SK-N-SH (cell line): Measurements from ENCODE around the gene OGDHL. TPM values are rescaled to one million over a fixed set of nuclear protein-coding genes. Genes with fewer than 3 reads are reported as not detected.

Source experiments
- CTCF ChIA-PET: fragments of 300-600, 350-600 bp; formaldehyde crosslinking; extraction: SDS; loops from one replicate; lab custom pipeline; 2021; lab: Yijun Ruan, JAX
- POLR2A ChIA-PET: fragments of 350-600 bp; sonication (Branson Sonifier 250); formaldehyde crosslinking; extraction: SDS; loops from one replicate; lab custom pipeline; 2020; ENCODE audit warnings: antibody characterized with exemption, inconsistent platforms; lab: Yijun Ruan, JAX
- DNase-seq: peaks from one replicate; pipeline ENCODE4 v3.0.0; 2012
- H2AFZ ChIP-seq: fragments of 200-600 bp; sonication (generic); 2 replicates; pipeline ENCODE4 v1.8.1; 2016; ENCODE audit warnings: antibody characterized with exemption, mild to moderate bottlenecking, low read depth
- H3F3A ChIP-seq: fragments of 200-600 bp; sonication (generic); replicated peaks from 2 replicates; pipeline ENCODE3; 2016; ENCODE audit warnings: antibody characterized with exemption, mild to moderate bottlenecking; ENCODE audit not compliant: insufficient read depth
- H3K27ac ChIP-seq, 2 experiments: fragments of 200-500 bp in 1 of 2; fragments of 200-600 bp in 1 of 2; sonication (Bioruptor generic) in 1 of 2; sonication (generic), shearing (Covaris generic) in 1 of 2; 2 replicates each; pipeline versions ENCODE4 v1.5.1 to v1.6.1; 2014 to 2016; ENCODE audit warnings: low read depth in 2 of 2, inconsistent platforms in 1 of 2, low read length in 1 of 2, mild to moderate bottlenecking in 1 of 2, mixed read lengths in 1 of 2
- H3K27me3 ChIP-seq: fragments of 200-600 bp; sonication (generic), shearing (Covaris generic); 2 replicates; pipeline ENCODE4 v1.6.1; 2016; ENCODE audit warnings: mixed run types; ENCODE audit not compliant: insufficient read depth
- H3K36me3 ChIP-seq, 2 experiments: fragments of 200-500 bp in 1 of 2; fragments of 200-600 bp in 1 of 2; sonication (Bioruptor generic) in 1 of 2; sonication (generic) in 1 of 2; replicated peaks in 1 of 2; 2 replicates each; pipeline versions ENCODE3 to v1.5.1; 2014 to 2016; ENCODE audit warnings: low read length in 1 of 2, mild to moderate bottlenecking in 1 of 2; ENCODE audit not compliant: insufficient read depth in 2 of 2, control insufficient read depth in 1 of 2
- H3K4me1 ChIP-seq, 2 experiments: fragments of 200-500 bp in 1 of 2; fragments of 200-600 bp in 1 of 2; sonication (Bioruptor generic) in 1 of 2; sonication (generic), shearing (Covaris generic) in 1 of 2; 2 replicates each; pipeline versions ENCODE4 v1.5.1 to v1.6.1; 2014 to 2016; ENCODE audit warnings: low read depth in 1 of 2, low read length in 1 of 2, mixed run types in 1 of 2; ENCODE audit not compliant: insufficient read depth in 2 of 2, control insufficient read depth in 1 of 2
- H3K4me2 ChIP-seq: fragments of 200-600 bp; sonication (generic), shearing (Covaris generic); 2 replicates; pipeline ENCODE4 v1.6.1; 2017; ENCODE audit warnings: mixed run types
- H3K4me3 ChIP-seq, 2 experiments: fragments of 200-500 bp in 1 of 2; fragments of 200-600 bp in 1 of 2; sonication (Bioruptor generic) in 1 of 2; sonication (generic), shearing (Covaris generic) in 1 of 2; 2 replicates each; pipeline versions ENCODE4 v1.5.1 to v1.8.1; 2014 to 2016; ENCODE audit warnings: low read depth in 2 of 2, inconsistent platforms in 1 of 2, low read length in 1 of 2, mild to moderate bottlenecking in 1 of 2, mixed read lengths in 1 of 2, moderate library complexity in 1 of 2
- H3K79me2 ChIP-seq: fragments of 200-600 bp; sonication (generic); 2 replicates; pipeline ENCODE4 v1.8.1; 2017; ENCODE audit warnings: mild to moderate bottlenecking; ENCODE audit not compliant: insufficient read depth
- H3K9ac ChIP-seq: fragments of 200-600 bp; sonication (generic); 2 replicates; pipeline ENCODE4 v1.6.1; 2017; ENCODE audit warnings: mixed run types
- H3K9me2 ChIP-seq: fragments of 200-600 bp; sonication (generic); 2 replicates; pipeline ENCODE4 v1.6.1; 2017; ENCODE audit warnings: mixed run types
- H3K9me3 ChIP-seq: fragments of 200-600 bp; sonication (generic); 2 replicates; pipeline ENCODE4 v1.6.1; 2017; ENCODE audit warnings: mixed run types, mild to moderate bottlenecking, moderate library complexity
- H4K20me1 ChIP-seq: fragments of 200-600 bp; sonication (generic); 2 replicates; pipeline ENCODE4 v1.6.1; 2017; ENCODE audit warnings: mild to moderate bottlenecking, mixed run types; ENCODE audit not compliant: insufficient read depth
- GABPA ChIP-seq: IDR thresholded peaks from 2 replicates; pipeline ENCODE4 v1.4.0; 2012; ENCODE audit warnings: low read depth, mild to moderate bottlenecking
- IRF3 ChIP-seq: fragments of 150-350 bp; IDR thresholded peaks from 2 replicates; pipeline ENCODE4 v1.6.1; 2016; ENCODE audit warnings: mild to moderate bottlenecking, low read depth, low read length
- JUND ChIP-seq: IDR thresholded peaks from 2 replicates; pipeline ENCODE4 v1.4.0; 2012
- MAX ChIP-seq: IDR thresholded peaks from 2 replicates; pipeline ENCODE4 v1.4.0; 2012; ENCODE audit warnings: low read depth
- MXI1 ChIP-seq: IDR thresholded peaks from 2 replicates; pipeline ENCODE4 v1.6.1; 2012; ENCODE audit warnings: mild to moderate bottlenecking, low read depth, low read length, improper control_type of control experiment
- NFIC ChIP-seq: IDR thresholded peaks from 2 replicates; pipeline ENCODE4 v1.4.0; 2012; ENCODE audit warnings: borderline replicate concordance
- PBX3 ChIP-seq: IDR thresholded peaks from 2 replicates; pipeline ENCODE4; 2012
- RCOR1 ChIP-seq: fragments of 150-350 bp; IDR thresholded peaks from 2 replicates; pipeline ENCODE4 v1.6.1; 2017; ENCODE audit warnings: antibody characterized with exemption, low read length
- RFX5 ChIP-seq: IDR thresholded peaks from 2 replicates; pipeline ENCODE4 v1.6.1; 2012; ENCODE audit warnings: mild to moderate bottlenecking, improper control_type of control experiment, low read length
- TCF12 ChIP-seq: IDR thresholded peaks from 2 replicates; pipeline ENCODE4 v1.4.0; 2012
- USF1 ChIP-seq: IDR thresholded peaks from 2 replicates; pipeline ENCODE4 v1.4.0; 2012; ENCODE audit warnings: low read depth, borderline replicate concordance
- WGBS: methylation state at CpG from one replicate; pipeline ENCODE4 v1.1.6; 2017; ENCODE audit warnings: low lambda C conversion rate; 5-methylcytosine and 5-hydroxymethylcytosine counted together
- polyA plus RNA-seq, 3 experiments: library from polyadenylated mRNA; depleted of rRNA; stranded (reverse); fragments of >200 nt; gene quantifications; 2 replicates each; pipeline ENCODE4 v1.2.3, GENCODE V29; 2012

The OGDHL gene
- polyA plus RNA-seq, 1 of the 3 experiments (the other 2 are of a cell fraction) = 25.4 TPM

- ChIA-PET POLR2A (no interaction called here), CTCF (no interaction called here)
Measured at GRCh38 chr10:49744091-49744685, 17.9 kb downstream of the OGDHL start.

GRCh38 chr10:49743464-49744075 lies 18.6 kb downstream of the OGDHL start:
- Histone ChIP-seq H3K4me2 (no peak overlapping the region), H3K9me3 (no peaks in the 10 kb centered on the region), H3K9ac (no peak overlapping the region), H3K4me3 (no peak overlapping the region), H3K27ac (no peak overlapping the region), H3F3A (no peaks in the 10 kb centered on the region), H2AFZ (no peak overlapping the region), H3K4me1 (no peaks in the 10 kb centered on the region), H4K20me1 (no peaks in the 10 kb centered on the region), H3K9me2 (no peaks in the 10 kb centered on the region), H3K79me2 (no peaks in the 10 kb centered on the region), H3K27me3 (no peaks in the 10 kb centered on the region), H3K36me3 (peaks cover 0 to 27% of the 10 kb centered on the region in 2 experiments)
- POLR2A ChIA-PET = no interaction called here
- peak; percentile 17 for DNase-seq
- 57% methylated on average over 7 of the region's 19 CpGs for WGBS
- CTCF ChIA-PET = no interaction called here
- TF ChIP-seq NFIC = no peak
- no peak for TF ChIP-seq TCF12
- TF ChIP-seq MXI1 = no peak
- no peak for TF ChIP-seq JUND
- TF ChIP-seq IRF3 = no peak
- no peak for TF ChIP-seq MAX
- TF ChIP-seq GABPA = no peak

More at GRCh38 chr10:49744091-49744685, 17.9 kb downstream of the OGDHL start:
- no peak for TF ChIP-seq RFX5
- no peak for TF ChIP-seq USF1
- no peak for TF ChIP-seq RCOR1
- no peak for TF ChIP-seq PBX3
- Histone ChIP-seq H4K20me1 (no peaks in the 10 kb centered on the region), H3K9me3 (no peaks in the 10 kb centered on the region), H3F3A (no peaks in the 10 kb centered on the region), H3K4me2 (no peak overlapping the region), H3K27me3 (no peaks in the 10 kb centered on the region), H3K9me2 (no peaks in the 10 kb centered on the region), H3K9ac (no peak overlapping the region), H3K4me1 (no peaks in the 10 kb centered on the region), H2AFZ (no peak overlapping the region), H3K27ac (no peak overlapping the region), H3K36me3 (peaks cover 0 to 27% of the 10 kb centered on the region in 2 experiments), H3K79me2 (no peaks in the 10 kb centered on the region), H3K4me3 (no peak overlapping the region)
- DNase-seq = peak; percentile 14
- no CpG with 5 or more reads among the region's 6 CpGs for WGBS
